H9 (cell line): ENCODE results near the gene CHRNB4. TPM values are rescaled to one million over a fixed set of nuclear protein-coding genes. Genes with fewer than 3 reads are reported as not detected.

ENCODE experiments used
- DNase-seq: peaks from one replicate; pipeline ENCODE4 v3.0.0-alpha.2; 2017
- H2AFZ ChIP-seq: one replicate; pipeline ENCODE4 v1.6.1; 2013; ENCODE audit warnings: mild to moderate bottlenecking, low read length, control low read depth, moderate library complexity
- H2AK5ac ChIP-seq: 2 replicates; pipeline ENCODE4 v1.6.1; 2013; ENCODE audit warnings: low read length, control low read depth, mixed read lengths; ENCODE audit not compliant: insufficient read length
- H2BK120ac ChIP-seq: one replicate; pipeline ENCODE4 v1.6.1; 2013; ENCODE audit warnings: low read depth, mild to moderate bottlenecking, low read length, control low read depth, inconsistent platforms; ENCODE audit not compliant: poor library complexity, severe bottlenecking
- H2BK12ac ChIP-seq: 2 replicates; pipeline ENCODE4 v1.6.1; 2013; ENCODE audit warnings: low read length, control low read depth, mixed read lengths, low read depth; ENCODE audit not compliant: insufficient read length
- H2BK15ac ChIP-seq: 2 replicates; pipeline ENCODE4 v1.6.1; 2013; ENCODE audit warnings: low read depth, low read length, control low read depth
- H2BK20ac ChIP-seq: one replicate; pipeline ENCODE4 v1.6.1; 2013; ENCODE audit warnings: low read depth, mild to moderate bottlenecking, low read length, control low read depth, inconsistent platforms; ENCODE audit not compliant: poor library complexity, severe bottlenecking
- H2BK5ac ChIP-seq: 2 replicates; pipeline ENCODE4 v1.6.1; 2013; ENCODE audit warnings: low read length, control low read depth, mixed read lengths; ENCODE audit not compliant: insufficient read length
- H3K14ac ChIP-seq: 2 replicates; pipeline ENCODE4 v1.6.1; 2013; ENCODE audit warnings: low read length, control low read depth; ENCODE audit not compliant: insufficient read depth
- H3K18ac ChIP-seq: 2 replicates; pipeline ENCODE4 v1.6.1; 2013; ENCODE audit warnings: low read depth, mild to moderate bottlenecking, mixed read lengths, low read length, control low read depth; ENCODE audit not compliant: insufficient read length
- H3K23ac ChIP-seq: 2 replicates; pipeline ENCODE4 v1.6.1; 2013; ENCODE audit warnings: low read length, control low read depth, mixed read lengths, low read depth; ENCODE audit not compliant: insufficient read length
- H3K23me2 ChIP-seq: 2 replicates; pipeline ENCODE4 v1.6.1; 2013; ENCODE audit warnings: low read depth, mild to moderate bottlenecking, mixed read lengths, low read length, control low read depth; ENCODE audit not compliant: insufficient read length, poor library complexity, severe bottlenecking
- H3K27ac ChIP-seq: 2 replicates; pipeline ENCODE4 v1.5.1; 2013; ENCODE audit warnings: low read length, control low read depth, mixed read lengths, low read depth; ENCODE audit not compliant: insufficient read length
- H3K27me3 ChIP-seq: 2 replicates; pipeline ENCODE4 v1.6.1; 2013; ENCODE audit warnings: low read length, control low read depth, inconsistent platforms; ENCODE audit not compliant: insufficient read depth
- H3K4ac ChIP-seq: 2 replicates; pipeline ENCODE4 v1.6.1; 2013; ENCODE audit warnings: low read depth, mild to moderate bottlenecking, control low read depth, inconsistent platforms, low read length, moderate library complexity
- H3K4me1 ChIP-seq: 2 replicates; pipeline ENCODE4 v1.6.1; 2013; ENCODE audit warnings: low read length, control low read depth, inconsistent platforms; ENCODE audit not compliant: insufficient read depth
- H3K4me2 ChIP-seq: 2 replicates; pipeline ENCODE4 v1.6.1; 2013; ENCODE audit warnings: low read length, control low read depth, mixed read lengths; ENCODE audit not compliant: insufficient read length, insufficient read depth
- H3K56ac ChIP-seq: 2 replicates; pipeline ENCODE4 v1.6.1; 2013; ENCODE audit warnings: low read depth, mild to moderate bottlenecking, mixed read lengths, low read length, control low read depth; ENCODE audit not compliant: insufficient read length
- H3K79me1 ChIP-seq: 2 replicates; pipeline ENCODE4 v1.6.1; 2013; ENCODE audit warnings: low read depth, mild to moderate bottlenecking, moderate library complexity, low read length, control low read depth, inconsistent platforms; ENCODE audit not compliant: insufficient read depth, poor library complexity, severe bottlenecking
- H3K79me2 ChIP-seq: 2 replicates; pipeline ENCODE4 v1.6.1; 2013; ENCODE audit warnings: low read length, control low read depth, inconsistent platforms; ENCODE audit not compliant: insufficient read depth
- H3K9ac ChIP-seq: 2 replicates; pipeline ENCODE4 v1.6.1; 2013; ENCODE audit warnings: low read length, control low read depth, mixed read lengths; ENCODE audit not compliant: insufficient read length; ENCODE audit errors: extremely low read depth
- H3K9me3 ChIP-seq: one replicate; pipeline ENCODE4 v1.6.1; 2013; ENCODE audit warnings: low read depth, low read length, inconsistent platforms; ENCODE audit not compliant: control insufficient read depth
- H3T11ph ChIP-seq: one replicate; pipeline ENCODE4 v1.6.1; 2013; ENCODE audit warnings: mild to moderate bottlenecking, low read length, control low read depth, inconsistent platforms
- H4K20me1 ChIP-seq: one replicate; pipeline ENCODE4 v1.6.1; 2013; ENCODE audit not compliant: control insufficient read depth, insufficient read length, insufficient read depth
- H4K5ac ChIP-seq: 2 replicates; pipeline ENCODE4 v1.6.1; 2013; ENCODE audit warnings: low read depth, mild to moderate bottlenecking, mixed read lengths, low read length, control low read depth; ENCODE audit not compliant: insufficient read length
- H4K8ac ChIP-seq: replicated peaks from 2 replicates; pipeline ENCODE4 v1.6.1; 2013; ENCODE audit warnings: low read length, control low read depth, mixed read lengths, low read depth; ENCODE audit not compliant: insufficient read length
- H4K91ac ChIP-seq: 2 replicates; pipeline ENCODE4 v1.6.1; 2013; ENCODE audit warnings: low read depth, mild to moderate bottlenecking, moderate library complexity, mixed read lengths, low read length, control low read depth; ENCODE audit not compliant: insufficient read length
- H3K27ac Mint-ChIP-seq, 3 experiments: 2 replicates in 2 of 3; 3 replicates in 1 of 3; pipeline ENCODE4 v1.8.0; 2020 to 2021; ENCODE audit warnings: mixed read lengths in 3 of 3, mild to moderate bottlenecking in 1 of 3, moderate library complexity in 1 of 3
- H3K27me3 Mint-ChIP-seq: 2 replicates; pipeline ENCODE4 v1.8.0; 2021; ENCODE audit warnings: low read depth, mild to moderate bottlenecking, moderate library complexity, mixed read lengths
- H3K36me3 Mint-ChIP-seq, 3 experiments: 2 replicates in 2 of 3; 3 replicates in 1 of 3; pipeline ENCODE4 v1.8.0; 2020 to 2021; ENCODE audit warnings: low read depth in 3 of 3, mixed read lengths in 3 of 3; ENCODE audit not compliant: insufficient read depth in 1 of 3
- H3K4me1 Mint-ChIP-seq, 2 experiments: 2 replicates each; pipeline ENCODE4 v1.8.0; 2020; ENCODE audit warnings: mixed read lengths in 2 of 2
- H3K4me3 Mint-ChIP-seq, 2 experiments: 2 replicates in 1 of 2; 3 replicates in 1 of 2; pipeline ENCODE4 v1.8.0; 2020 to 2021; ENCODE audit warnings: mild to moderate bottlenecking in 2 of 2, mixed read lengths in 2 of 2, moderate library complexity in 1 of 2
- H3K9me3 Mint-ChIP-seq, 2 experiments: 2 replicates in 1 of 2; 3 replicates in 1 of 2; pipeline ENCODE4 v1.8.0; 2020; ENCODE audit warnings: mild to moderate bottlenecking in 2 of 2, mixed read lengths in 2 of 2, moderate library complexity in 1 of 2
- WGBS: extraction: QIAGEN DNeasy Blood & Tissue Kit; methylation state at CpG from one replicate; pipeline ENCODE4 v1.1.7; 2013; ENCODE audit warnings: missing lambda C conversion rate, low lambda C conversion rate, mixed read lengths; ENCODE audit not compliant: insufficient read length; ENCODE audit errors: extremely low coverage; 5-methylcytosine and 5-hydroxymethylcytosine counted together
- total RNA-seq: library from RNA; stranded (reverse); gene quantifications from 2 replicates; pipeline ENCODE4 v1.2.1, GENCODE V29; 2021
- TF ChIP-seq, protein P1 (sequence below): fragments of 200-600 bp; sonication (generic); conservative IDR thresholded peaks from 3 replicates; pipeline ENCODE4 v1.8.0; 2021; ENCODE audit warnings: antibody characterized with exemption, mild to moderate bottlenecking

Gene CHRNB4
- total RNA-seq, 1 experiment from 2014 or later = 1.9 TPM

DNA sequence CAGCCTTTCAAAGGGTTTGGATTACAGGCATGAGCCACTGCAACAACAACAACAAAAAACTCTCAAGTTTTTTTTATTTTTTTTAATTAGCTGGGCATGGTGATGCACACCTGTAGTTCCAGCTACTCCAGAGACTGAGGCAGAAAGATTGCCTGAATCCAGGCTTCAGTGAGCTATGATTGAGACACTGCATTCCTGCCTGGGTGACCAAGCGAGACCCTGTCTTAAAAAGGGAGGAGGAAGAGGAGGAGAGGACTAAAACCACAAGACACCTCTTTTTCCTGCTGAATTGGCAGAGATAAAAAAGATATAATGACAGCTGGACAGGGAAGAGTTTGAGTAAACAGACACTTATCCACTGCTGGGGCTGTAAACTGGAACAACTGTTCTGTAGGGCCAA lies 22.7 kb upstream of the CHRNB4 start:
- H4K8ac ChIP-seq = no peak overlapping the region
- no peak overlapping the region for H3K18ac ChIP-seq
- no peak overlapping the region for H3T11ph ChIP-seq
- H3K4me2 ChIP-seq = no peak overlapping the region
- H3K4me1 ChIP-seq = no peaks in the 10 kb centered on the region; the same call in 1 of the 2 replicates
- H3K9ac ChIP-seq = no peak overlapping the region
- no peak overlapping the region for H2BK5ac ChIP-seq
- DNase-seq = no peak
- H2BK15ac ChIP-seq = no peak overlapping the region
- H3K4ac ChIP-seq = no peak overlapping the region
- peaks cover 4% of the 10 kb centered on the region for H3K23me2 ChIP-seq
- H3K56ac ChIP-seq = no peak overlapping the region
- no peaks in the 10 kb centered on the region for H3K9me3 ChIP-seq
- no peak overlapping the region for H2BK12ac ChIP-seq
- TF ChIP-seq, protein P1, sequence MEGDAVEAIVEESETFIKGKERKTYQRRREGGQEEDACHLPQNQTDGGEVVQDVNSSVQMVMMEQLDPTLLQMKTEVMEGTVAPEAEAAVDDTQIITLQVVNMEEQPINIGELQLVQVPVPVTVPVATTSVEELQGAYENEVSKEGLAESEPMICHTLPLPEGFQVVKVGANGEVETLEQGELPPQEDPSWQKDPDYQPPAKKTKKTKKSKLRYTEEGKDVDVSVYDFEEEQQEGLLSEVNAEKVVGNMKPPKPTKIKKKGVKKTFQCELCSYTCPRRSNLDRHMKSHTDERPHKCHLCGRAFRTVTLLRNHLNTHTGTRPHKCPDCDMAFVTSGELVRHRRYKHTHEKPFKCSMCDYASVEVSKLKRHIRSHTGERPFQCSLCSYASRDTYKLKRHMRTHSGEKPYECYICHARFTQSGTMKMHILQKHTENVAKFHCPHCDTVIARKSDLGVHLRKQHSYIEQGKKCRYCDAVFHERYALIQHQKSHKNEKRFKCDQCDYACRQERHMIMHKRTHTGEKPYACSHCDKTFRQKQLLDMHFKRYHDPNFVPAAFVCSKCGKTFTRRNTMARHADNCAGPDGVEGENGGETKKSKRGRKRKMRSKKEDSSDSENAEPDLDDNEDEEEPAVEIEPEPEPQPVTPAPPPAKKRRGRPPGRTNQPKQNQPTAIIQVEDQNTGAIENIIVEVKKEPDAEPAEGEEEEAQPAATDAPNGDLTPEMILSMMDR = no peak
- Mint-ChIP-seq H3K36me3 (no peaks in the 10 kb centered on the region), H3K27ac (no peak overlapping the region; a peak in 1 of 7 replicates), H3K4me3 (no peak overlapping the region), H3K27me3 (peaks cover 18% of the 10 kb centered on the region), H3K9me3 (no peaks in the 10 kb centered on the region; a peak in 1 of 5 replicates), H3K4me1 (peaks cover 10 to 14% of the 10 kb centered on the region in 2 experiments)
- H2AFZ ChIP-seq = no peak overlapping the region
- WGBS = no CpG with 5 or more reads among the region's 1 CpG
- H3K14ac ChIP-seq = no peak overlapping the region
- H4K20me1 ChIP-seq = no peaks in the 10 kb centered on the region
- no peak overlapping the region for H2BK120ac ChIP-seq
- H3K23ac ChIP-seq = no peak overlapping the region
- no peaks in the 10 kb centered on the region for H3K27me3 ChIP-seq
- H4K5ac ChIP-seq = no peak overlapping the region
- H3K27ac ChIP-seq = no peak overlapping the region
- H3K79me1 ChIP-seq = no peaks in the 10 kb centered on the region
- no peaks in the 10 kb centered on the region for H3K79me2 ChIP-seq
- no peak overlapping the region for H2BK20ac ChIP-seq
- H2AK5ac ChIP-seq = no peak overlapping the region
- no peak overlapping the region for H4K91ac ChIP-seq
